Caki2 (cell line): ENCODE data around the gene STK32B. TPM values are rescaled to one million over a fixed set of nuclear protein-coding genes. Genes with fewer than 3 reads are reported as not detected.
A peak's percentile ranks its signal among the peaks of the same experiment; 100 is the strongest.
"Not testable (repeated sequence)": the region's sequence is repeated elsewhere in the genome, so short reads cannot be mapped to it uniquely, and the experiment has no call there.

ENCODE experiments used
- DNase-seq: peaks from one replicate; pipeline ENCODE4 v3.0.0-alpha.2; 2015; ENCODE audit warnings: low read depth
- in situ Hi-C: cut with HindIII; loops from 2 replicates; pipeline ENCODE4 v1.10.0; 2016; ENCODE audit warnings: low sequenced_read_pairs, low pct_unique_long_range_greater_than_20kb, mixed read lengths
- total RNA-seq: library from RNA; depleted of rRNA; stranded (reverse); fragments of >200 nt; shearing (Covaris generic); gene quantifications from 2 replicates; pipeline ENCODE4 v1.2.3, GENCODE V29; 2014; ENCODE audit warnings: low replicate concordance

STK32B gene
- total RNA-seq, 1 experiment from 2014 or later, result 5.3 TPM

GRCh38 chr4:5052204-5052702 lies 973 bp downstream of the STK32B start:
- DNase-seq, result no peak
- in situ Hi-C loops, result no loop called here

GRCh38 chr4:5052726-5053425 lies 1.6 kb downstream of the STK32B start:
- no peak for DNase-seq
- in situ Hi-C loops, result no loop called here

GRCh38 chr4:5054532-5054931 lies 3.3 kb downstream of the STK32B start:
- in situ Hi-C loops, result no loop called here
- peak; percentile 63 for DNase-seq

- DNase-seq, result no peak
- in situ Hi-C loops, result no loop called here
These were observed 4.1 kb downstream of the STK32B start for GRCh38 chr4:5055411-5055810.

GRCh38 chr4:5066101-5066500 lies 14.8 kb downstream of the STK32B start:
- in situ Hi-C loops, result no loop called here
- no peak for DNase-seq

GRCh38 chr4:5066968-5067367 lies 15.7 kb downstream of the STK32B start:
- in situ Hi-C loops, result not testable (repeated sequence)

GRCh38 chr4:5067908-5068307 lies 16.6 kb downstream of the STK32B start:
- in situ Hi-C loops, result no loop called here
- no peak for DNase-seq

More at GRCh38 chr4:5066968-5067367, 15.7 kb downstream of the STK32B start:
- not testable (repeated sequence) for DNase-seq

- DNase-seq, result no peak
- in situ Hi-C loops, result no loop called here
These were observed 18.6 kb downstream of the STK32B start for GRCh38 chr4:5069901-5070300.

GRCh38 chr4:5072948-5073347 lies 21.7 kb downstream of the STK32B start:
- in situ Hi-C loops, result no loop called here
- DNase-seq, result no peak

GRCh38 chr4:5078009-5078408 lies 26.7 kb downstream of the STK32B start:
- in situ Hi-C loops, result no loop called here
- DNase-seq, result no peak

- DNase-seq, result no peak
- in situ Hi-C loops, result no loop called here
These were observed 28.3 kb downstream of the STK32B start for GRCh38 chr4:5079581-5079980.

- in situ Hi-C loops, result no loop called here
- DNase-seq, result no peak
These were observed 30.2 kb downstream of the STK32B start for GRCh38 chr4:5081441-5081999.

- no peak for DNase-seq
- in situ Hi-C loops, result no loop called here
These were observed 31.1 kb downstream of the STK32B start for GRCh38 chr4:5082376-5082775.

GRCh38 chr4:5084911-5085475 lies 33.7 kb downstream of the STK32B start:
- in situ Hi-C loops, result no loop called here
- no peak for DNase-seq

- DNase-seq, result no peak
- in situ Hi-C loops, result no loop called here
These were observed 35.3 kb downstream of the STK32B start for GRCh38 chr4:5086535-5086934.

GRCh38 chr4:5096261-5096660 lies 45.0 kb downstream of the STK32B start:
- in situ Hi-C loops, result no loop called here
- no peak for DNase-seq

- DNase-seq, result no peak
- in situ Hi-C loops, result no loop called here
These were observed 46.9 kb downstream of the STK32B start for GRCh38 chr4:5098176-5098575.

- in situ Hi-C loops, result no loop called here
- no peak for DNase-seq
These were observed 49.1 kb downstream of the STK32B start for GRCh38 chr4:5100336-5100735.

- in situ Hi-C loops, result no loop called here
- DNase-seq, result no peak
These were observed 49.7 kb downstream of the STK32B start for GRCh38 chr4:5100986-5101385.

GRCh38 chr4:5101571-5101970 lies 50.3 kb downstream of the STK32B start:
- no peak for DNase-seq
- in situ Hi-C loops, result no loop called here
